ENCODE results near the gene TMLHE.
"Not testable (repeated sequence)": the region's sequence is repeated elsewhere in the genome, so short reads cannot be mapped to it uniquely, and the experiment has no call there.

Gene TMLHE

GRCh38 chrX:155495134-155495533, 117.6 kb downstream of the TMLHE start:
- not testable (repeated sequence) for DNase-seq (ENCODE audit: low spot score)

GRCh38 chrX:155491421-155491820, 121.3 kb downstream of the TMLHE start:
- not testable (repeated sequence) for DNase-seq (ENCODE audit: low spot score)

- DNase-seq (ENCODE audit: low spot score): not testable (repeated sequence)
Measured at GRCh38 chrX:155477136-155477535, 135.6 kb downstream of the TMLHE start.

GRCh38 chrX:155466269-155466938, 146.3 kb downstream of the TMLHE start:
- not testable (repeated sequence) for DNase-seq (ENCODE audit: low spot score)

- DNase-seq (ENCODE audit: low spot score): not testable (repeated sequence)
Measured at GRCh38 chrX:155460501-155460900, 152.3 kb downstream of the TMLHE start.

GRCh38 chrX:155458471-155458870, 154.3 kb downstream of the TMLHE start, which contains the start of gene F8A3:
TSS of gene F8A3 (minus strand) at chrX:155458620. CDS start at chrX:155458600, 20 bp downstream.
- not testable (repeated sequence) for DNase-seq (ENCODE audit: low spot score)

- not testable (repeated sequence) for DNase-seq (ENCODE audit: low spot score)
Measured at GRCh38 chrX:155457761-155458447, 154.8 kb downstream of the TMLHE start.

GRCh38 chrX:155441097-155441496, 171.7 kb downstream of the TMLHE start:
- DNase-seq (ENCODE audit: low spot score): no peak
